CD4-positive, alpha-beta T cell treated with Interleukin-15 for 1 hour (primary cell): ENCODE data around the gene MTERF1.
"Not testable (repeated sequence)": the region's sequence is repeated elsewhere in the genome, so short reads cannot be mapped to it uniquely, and the experiment has no call there.

Experiments used
- DNase-seq: peaks from one replicate; pipeline ENCODE4 v3.0.0-alpha.2; 2020

MTERF1 gene

DNA sequence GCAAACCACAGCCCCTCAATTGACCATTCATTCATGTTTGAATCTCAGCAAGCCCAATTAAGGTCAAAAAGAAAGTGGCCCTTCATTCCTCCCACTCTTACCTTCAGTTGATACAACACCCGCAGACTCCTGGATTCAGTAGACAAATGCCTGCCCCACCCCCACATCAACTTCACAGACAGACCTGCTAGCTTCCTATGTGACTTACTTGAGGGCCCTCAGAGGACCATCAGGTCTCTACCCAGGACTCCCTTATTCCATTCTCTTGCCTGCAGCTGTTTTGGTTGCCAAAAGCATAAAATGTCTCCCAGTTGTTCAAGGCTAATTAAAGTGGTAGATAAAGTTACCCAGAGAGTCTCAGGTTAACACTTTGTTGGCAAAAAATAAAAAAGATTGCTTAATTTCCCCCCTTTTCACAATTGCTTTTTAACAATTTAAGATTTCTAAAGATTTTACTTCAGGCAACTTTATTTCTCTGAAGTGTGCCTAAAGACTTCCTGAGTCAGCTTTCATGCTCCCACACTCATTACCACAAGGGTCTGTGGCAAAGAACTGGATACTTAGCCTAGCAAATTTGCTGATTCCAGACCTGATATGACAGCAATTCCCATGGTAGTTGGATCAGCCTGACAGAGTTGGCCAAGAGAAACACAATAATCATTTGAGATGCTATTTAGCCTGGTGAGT is 3.3 kb upstream of the MTERF1 start:
- DNase-seq = no peak

DNA sequence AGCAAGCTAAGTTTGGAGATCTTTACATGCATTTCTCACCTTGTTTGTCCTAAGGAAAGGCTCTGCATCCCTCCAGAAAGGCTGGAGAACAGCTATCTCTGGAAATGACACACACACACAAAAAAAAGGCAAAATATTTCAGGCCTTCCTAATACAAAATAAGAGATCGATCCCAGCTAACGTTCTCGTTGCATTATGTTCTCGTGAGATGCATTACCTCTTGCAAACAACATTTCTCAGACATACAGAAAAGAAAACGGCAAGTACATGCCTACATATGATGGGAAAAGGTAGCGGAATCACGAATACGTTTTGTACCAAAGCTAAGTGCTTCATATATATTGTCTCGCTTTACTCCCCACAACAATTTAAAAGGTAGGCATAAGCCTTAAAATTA is 488 bp downstream of the MTERF1 start:
- no peak for DNase-seq

DNA sequence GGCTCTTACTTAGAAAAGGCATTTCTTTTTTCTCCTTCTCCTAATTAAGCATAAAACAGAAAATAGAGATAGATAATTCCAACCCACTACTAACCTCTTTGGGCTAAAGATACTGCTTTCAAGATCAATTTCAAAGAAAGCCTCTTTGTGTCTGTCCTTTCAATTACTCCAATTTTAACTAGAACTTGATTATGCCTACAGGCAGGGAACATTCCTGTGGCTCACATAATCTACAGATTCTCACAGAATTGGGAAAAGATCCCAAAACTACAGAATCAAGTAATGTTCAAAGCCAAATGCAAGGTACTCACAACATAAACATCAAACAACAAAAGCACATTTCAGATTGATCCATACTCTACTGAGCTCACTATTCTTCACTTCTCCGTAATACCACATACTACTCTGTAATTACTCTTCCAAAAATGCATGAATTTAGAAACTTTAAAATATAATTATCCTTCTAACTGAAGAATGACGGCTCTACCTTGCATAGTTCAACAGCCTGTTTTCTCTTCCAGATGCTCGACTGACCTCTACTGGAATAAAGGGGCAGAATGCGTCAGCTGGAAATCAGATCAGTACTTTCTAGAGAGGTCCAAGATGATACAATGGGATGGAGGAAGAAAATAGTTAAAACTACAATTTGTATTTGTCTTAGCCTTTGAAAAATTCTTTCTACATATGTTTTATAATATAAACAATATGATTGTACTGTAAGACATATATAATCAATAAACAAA is 3.9 kb downstream of the MTERF1 start:
- no peak for DNase-seq

DNA sequence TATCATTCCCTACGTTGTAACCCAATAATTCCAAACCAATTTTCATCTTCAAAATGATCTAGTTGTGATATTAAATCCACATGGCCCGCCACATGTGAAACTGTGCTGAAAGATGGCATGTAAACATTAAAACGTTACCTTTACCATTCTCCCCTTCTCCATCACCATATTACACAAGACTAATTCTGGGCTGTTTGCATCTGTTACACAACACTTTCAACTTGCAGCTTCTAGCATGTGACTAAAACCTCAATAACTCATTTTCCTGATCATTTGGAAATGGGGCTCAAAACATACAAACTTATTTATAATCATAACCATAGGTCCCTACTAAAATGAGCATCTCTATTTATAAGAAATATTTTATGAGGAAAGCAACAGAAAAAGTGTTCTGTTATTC is 4.7 kb downstream of the MTERF1 start:
- DNase-seq = no peak

DNA sequence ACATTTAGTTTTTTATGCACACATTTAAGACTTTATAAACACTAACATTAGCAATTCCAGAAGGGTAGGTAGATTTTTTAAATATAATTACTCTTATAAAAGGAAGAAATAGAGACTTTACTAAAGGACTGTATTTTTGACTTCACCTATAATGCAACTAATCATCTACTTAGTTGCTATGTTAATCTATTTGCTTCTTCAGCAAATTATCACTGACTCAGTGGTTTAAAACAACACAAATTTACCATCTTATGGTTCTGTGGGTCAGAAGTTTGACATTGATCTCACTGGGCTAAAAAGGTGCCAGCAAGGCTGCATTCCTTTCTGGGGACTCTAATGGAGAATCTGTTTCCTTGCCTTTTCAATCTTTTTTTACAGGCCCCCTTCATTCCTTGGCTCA is 7.6 kb downstream of the MTERF1 start:
- DNase-seq = no peak

DNA sequence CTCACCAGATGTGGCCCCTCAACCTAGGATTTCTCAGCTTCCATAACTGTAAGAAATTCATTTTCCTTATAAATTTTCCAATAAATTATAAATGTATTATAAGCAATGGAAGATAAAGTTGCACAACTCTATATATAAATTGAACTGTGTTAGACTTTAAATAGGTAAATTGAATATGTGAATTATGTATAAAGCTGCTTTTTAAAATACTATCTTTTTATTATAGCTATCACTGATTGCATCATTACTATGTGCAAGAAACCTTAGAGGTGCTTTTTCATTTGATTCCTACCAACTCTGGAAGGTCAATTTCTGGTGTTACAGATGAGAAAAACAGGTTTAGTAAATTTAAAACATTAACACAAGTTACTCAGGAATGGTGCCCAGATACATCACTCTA is 8.4 kb downstream of the MTERF1 start:
- DNase-seq = no peak

DNA sequence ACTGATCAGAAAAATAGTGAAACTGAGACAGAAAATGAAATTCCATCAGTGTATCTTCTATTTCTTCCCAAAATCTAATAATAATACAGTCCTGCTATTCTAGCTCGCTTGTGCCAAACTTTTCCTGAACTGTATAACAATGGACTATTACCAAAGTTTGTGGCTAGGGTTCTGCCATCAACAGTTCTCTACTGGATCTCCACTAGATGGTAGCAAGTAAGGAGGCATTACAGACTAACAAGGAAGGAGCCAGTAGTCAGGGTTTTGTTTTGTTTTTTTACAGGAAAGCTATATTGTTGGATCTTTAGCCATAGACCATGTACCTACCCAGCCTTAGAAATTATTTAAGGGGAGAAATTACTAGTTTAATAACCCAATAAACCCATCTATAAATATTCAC is 10.8 kb downstream of the MTERF1 start:
- DNase-seq = no peak

DNA sequence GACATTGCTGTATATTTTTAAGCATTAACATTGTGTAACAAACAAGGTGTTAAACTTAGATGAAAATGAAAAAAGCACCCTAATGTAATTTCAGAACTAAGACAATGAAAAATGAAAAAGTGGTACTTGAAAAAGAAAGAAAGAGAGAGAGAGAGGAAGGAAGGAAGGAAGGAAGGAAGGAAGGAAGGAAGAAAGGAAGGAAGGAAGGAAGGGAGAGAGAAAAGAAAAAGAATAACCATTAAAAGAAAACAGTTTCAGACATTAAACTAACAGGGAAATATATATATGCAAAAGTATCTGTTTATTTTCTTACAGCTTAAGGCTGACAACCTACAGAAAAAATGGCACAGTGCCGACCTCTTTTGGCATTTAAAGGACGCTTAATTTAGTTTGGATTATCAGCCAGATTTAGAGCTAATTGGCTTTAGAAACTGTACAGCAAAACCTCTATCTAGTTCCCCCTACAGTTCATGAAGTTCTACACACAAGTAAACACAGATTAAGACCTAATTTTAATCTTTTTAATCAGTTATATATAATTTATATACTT is 13.8 kb downstream of the MTERF1 start:
- no peak for DNase-seq

DNA sequence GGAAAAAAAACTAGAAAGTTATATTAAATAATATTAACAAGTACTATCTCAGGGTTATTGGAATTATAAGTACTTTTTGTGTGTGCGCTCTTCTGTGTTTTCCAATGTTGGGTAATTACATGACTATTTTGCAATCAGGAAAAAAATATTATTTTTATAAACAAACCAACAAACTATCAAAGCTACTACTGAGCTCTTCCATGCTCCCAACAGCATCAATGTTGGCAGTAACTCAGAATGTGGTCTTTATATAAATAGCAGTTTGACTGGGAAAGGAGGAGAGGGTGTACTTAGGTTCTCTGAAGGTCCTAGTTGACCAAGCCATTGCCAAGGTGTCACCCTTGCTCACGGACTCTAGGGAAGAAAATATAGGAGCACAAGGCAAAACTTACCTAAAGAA is 15.0 kb downstream of the MTERF1 start:
- no peak for DNase-seq

DNA sequence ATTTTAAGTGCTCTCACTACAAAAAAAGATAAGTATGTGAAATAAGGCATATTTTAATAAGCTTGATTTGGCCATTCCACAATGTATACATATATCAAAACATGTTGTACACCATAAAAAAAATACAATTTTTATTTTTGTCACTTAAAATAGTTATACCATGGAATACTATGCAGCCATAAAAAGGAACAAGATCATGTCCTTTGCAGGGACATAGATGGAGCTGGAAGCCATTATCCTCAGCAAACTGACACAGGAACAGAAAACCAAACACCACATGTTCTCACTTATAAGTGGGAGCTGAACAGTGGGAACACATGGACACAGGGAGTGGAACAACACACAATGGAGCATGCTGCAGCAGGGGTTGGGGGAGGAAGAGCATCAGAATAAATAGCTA is 15.9 kb downstream of the MTERF1 start:
- DNase-seq = not testable (repeated sequence)

DNA sequence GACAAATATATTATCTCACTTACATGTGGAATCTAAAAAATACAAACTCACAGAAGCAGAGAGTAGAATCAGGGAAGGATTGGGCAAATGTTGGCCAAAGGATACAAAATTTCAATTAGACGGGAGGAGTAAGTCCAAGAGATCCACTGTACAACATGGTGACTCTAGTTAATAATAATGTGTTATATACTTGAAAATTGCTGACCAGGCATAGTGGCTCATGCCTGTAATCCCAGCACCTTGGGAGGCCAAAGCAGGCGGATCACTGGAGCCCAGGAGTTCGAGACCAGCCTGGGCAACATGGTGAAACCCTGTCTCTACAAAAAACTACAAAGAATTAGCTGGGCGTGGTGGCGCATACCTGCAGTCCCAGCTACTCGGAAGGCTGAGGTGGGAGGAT is 16.4 kb downstream of the MTERF1 start:
- no peak for DNase-seq

DNA sequence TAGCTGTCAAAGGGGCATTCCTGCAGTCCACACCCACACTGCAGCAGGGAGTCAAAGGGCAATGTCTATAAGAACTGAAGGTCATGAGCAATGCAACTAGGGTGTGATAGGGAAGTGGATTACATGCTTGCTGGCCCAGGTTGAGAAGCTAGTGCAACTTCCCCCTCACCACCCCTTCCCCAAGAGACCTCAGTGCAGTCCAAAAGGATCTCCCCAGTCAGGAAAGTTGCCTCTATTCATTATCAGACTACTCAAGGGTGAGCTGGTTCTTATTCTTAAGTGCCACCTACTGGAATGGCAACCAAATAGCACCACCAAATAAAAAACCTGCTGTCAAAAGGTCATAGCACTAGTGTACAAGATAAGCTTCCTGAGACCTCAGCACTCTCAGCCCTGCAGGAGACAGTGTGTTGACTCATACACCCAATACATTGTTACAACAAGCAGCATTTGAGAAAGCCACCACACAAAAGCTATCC is 28.2 kb downstream of the MTERF1 start:
- DNase-seq = no peak

DNA sequence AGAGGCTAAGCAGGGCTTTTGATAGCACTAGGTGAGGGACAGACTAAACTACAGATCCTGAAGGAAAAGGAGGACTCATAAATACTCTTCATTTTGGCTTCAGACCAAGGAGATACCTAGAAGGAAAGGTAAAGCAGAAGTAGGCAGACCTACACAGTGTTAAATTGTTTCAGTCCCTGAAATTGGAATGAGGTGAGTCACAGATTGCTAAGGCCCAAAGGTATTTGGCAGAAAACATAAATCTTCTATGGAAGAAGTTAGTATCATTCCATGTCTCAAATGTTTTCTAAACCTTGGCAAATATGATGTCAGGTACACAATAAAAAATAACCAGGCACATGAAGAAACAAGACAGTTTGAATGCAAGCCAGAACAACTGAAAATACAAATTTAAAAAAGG is 30.0 kb downstream of the MTERF1 start:
- DNase-seq = no peak

DNA sequence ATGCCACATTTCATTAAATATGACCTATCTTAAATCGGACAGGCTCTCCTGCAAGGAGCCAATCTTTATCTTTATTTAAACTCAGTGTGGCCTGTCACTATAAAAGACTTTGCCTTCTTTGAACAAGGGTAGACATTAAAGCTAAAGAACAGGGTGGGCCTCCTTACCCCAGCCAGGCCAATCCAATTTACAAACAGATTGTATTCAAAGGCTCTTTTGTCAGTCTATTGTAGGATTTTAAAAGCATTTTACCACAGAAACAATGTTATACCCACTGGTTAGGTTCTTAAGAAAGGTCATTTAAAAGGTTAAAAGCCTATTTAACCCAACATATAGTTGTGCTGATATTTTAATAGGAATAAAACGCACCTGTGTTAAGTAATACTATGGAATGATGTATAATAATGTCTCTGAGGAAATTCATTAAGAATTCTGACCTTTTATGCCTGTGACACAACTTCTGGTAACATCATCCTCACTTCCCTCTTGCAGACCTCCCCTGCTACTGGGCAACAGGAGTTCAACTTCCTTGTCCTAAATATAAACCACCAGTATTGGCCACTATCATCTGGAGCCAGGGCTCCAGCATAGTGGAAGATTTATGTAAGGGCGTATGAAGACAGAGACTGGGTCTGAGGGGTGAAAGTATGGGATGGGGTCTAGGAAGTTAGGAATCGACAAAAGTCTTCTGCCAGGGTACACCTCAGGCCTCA is 32.5 kb downstream of the MTERF1 start:
- DNase-seq = no peak

DNA sequence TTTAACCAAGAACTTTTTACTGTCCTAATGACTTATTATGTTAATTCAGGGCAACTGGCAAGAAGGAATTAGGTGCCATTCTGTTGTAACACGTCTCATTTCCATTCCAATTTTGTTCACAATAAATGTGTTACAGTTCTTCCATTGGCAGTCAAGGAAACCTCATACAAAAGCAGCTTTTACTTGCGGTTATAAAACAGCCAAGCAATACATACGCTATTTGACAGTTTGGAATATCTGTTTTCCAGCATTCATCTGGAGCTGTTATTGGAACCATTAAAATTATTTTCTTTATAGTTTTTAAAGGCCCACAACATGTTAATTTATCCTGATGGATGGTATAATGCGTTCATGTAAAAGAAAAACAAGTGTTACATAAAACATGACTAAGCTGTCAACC is 33.3 kb downstream of the MTERF1 start:
- DNase-seq = no peak

DNA sequence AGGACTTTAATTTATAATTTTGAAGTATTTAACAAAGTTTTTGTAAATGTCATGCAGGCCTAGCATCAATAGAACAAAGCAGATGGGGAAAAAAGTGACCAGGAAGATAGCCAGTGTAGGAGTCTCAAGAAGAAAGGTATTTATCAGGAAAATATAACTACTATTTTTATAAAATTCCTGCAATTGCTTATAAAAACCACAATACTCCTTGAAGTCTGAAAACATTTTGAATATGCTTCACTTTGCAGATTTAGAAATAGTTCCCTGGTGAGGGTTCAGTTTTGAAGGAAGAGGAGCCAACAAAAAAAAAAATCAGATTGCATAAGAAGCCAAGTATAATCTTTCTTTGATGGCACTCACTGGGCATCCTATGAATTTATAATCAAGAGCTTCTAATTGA is 34.1 kb downstream of the MTERF1 start:
- DNase-seq = no peak

DNA sequence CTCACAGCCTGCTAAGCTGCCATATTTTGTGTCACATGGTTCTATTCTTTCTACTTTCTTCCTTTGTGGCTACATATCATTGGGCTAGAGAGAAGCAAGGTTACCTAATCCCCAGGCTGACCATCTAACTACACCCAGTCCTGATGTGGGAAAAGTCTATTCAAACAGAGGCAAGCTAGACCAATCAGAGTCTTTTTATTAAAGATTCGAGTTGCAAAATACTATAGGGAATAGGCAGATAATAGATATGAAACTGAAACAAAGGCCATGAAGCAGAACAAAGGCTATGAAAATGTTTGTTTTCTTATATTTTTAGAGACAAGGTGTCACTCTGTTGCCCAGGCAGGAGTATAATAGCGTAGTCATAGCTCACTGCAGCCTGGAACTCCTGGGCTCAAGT is 36.7 kb downstream of the MTERF1 start:
- DNase-seq = no peak

DNA sequence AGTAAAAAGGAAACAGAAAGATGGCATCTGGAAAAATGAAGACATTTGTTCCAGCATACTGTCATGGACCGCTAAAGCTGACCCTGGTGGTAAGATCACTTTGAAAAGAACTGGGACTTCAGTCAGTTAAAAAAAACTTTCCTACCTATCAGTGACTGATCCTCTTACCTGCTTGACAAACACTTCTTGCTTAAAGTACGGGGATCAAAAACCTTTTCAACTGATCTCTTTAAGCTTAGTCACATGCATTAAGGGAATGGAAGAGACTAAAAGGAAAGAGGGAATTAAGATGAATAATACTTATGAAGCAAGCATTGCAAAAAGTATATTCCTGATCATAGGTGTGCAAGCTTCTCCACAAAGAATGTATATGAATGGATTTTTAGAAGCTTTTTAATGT is 42.1 kb downstream of the MTERF1 start:
- DNase-seq = no peak

DNA sequence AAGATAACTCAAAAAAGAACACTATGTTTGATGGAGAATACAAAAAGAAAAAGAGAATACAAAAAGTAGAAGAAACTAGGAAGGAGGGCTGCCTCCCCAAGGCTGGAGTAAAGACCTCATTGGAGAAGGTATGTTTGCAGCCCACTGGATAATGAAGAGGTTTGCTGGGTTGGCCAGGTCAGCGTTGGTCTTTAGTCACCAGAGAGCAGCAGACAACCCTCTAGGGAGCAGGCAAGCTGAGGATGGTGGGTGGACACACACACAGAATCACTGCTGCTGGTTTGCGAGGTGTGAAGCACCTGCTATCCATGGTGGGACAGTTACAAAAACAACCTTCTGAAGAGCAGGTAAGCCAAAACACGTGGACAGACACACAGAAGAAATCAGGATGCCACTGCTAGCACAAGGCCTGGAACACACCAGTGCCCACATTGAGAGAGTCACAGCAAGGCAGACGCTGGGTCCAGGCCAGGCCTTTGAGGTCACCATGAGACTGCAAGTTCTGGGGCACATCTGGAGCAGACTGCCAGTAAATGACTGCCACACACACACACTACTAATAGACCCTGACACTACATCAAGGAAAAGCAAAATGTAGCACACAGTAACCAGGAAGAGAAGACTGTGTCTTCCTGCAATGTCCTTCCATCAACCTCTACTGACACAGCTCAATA is 43.0 kb downstream of the MTERF1 start:
- no peak for DNase-seq

DNA sequence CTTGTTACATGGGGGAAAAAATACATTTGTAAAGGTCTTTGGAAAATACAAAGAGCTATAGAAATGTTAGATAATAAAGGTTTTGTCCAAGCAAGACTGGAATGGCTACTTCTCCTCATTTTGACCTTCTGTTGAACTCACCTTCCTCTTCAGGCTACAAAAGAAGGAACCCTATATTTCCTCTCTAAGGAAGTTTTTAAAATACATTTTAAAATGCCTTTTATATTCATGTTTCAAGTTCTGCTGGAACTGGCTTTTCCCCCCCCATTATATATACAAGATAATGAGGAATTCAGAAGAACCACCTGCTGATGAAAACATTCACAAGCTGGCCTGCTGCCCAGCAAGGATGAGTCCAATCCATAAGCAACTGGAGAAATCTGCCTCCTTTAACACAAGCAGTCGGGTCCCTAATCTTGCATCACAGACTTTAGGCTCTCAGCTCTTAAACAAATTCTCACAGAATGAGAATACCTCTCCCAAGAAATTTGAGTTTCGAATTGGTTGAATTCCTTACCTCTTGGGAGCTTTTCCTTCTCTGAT is 44.6 kb downstream of the MTERF1 start:
- no peak for DNase-seq

DNA sequence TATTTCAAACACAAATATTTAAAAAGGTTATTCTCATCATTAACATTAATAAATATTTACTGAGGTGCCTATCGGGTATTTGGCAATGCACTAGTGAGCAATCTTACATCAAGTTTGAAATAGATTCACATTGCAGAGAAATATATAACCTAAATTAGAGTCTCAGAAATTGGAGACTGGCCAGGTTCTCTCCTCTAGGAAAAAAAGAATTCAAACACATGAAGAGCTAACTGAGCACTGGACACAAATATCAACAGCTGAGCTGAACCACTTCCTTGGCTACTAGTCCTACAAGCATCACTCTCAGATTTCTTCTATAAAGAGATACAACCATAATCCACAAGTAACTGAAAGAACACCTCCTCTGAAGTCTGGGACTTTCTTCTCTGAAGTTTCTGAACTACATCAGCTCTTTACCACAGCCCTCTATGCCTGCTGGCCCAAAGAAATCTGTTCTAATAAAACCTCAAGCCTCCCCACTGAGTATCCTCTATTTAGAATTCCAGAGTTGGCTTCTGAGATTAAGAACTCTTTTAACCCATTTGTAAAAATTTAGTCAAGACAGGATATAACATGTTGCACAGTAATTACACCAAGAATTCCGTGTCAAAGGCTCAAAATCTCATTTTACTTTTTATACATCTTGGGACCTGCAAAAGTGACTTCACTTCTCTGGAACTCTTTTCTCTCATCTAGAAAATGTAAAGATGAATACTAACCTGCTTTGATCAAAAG is 45.2 kb downstream of the MTERF1 start:
- DNase-seq = no peak

DNA sequence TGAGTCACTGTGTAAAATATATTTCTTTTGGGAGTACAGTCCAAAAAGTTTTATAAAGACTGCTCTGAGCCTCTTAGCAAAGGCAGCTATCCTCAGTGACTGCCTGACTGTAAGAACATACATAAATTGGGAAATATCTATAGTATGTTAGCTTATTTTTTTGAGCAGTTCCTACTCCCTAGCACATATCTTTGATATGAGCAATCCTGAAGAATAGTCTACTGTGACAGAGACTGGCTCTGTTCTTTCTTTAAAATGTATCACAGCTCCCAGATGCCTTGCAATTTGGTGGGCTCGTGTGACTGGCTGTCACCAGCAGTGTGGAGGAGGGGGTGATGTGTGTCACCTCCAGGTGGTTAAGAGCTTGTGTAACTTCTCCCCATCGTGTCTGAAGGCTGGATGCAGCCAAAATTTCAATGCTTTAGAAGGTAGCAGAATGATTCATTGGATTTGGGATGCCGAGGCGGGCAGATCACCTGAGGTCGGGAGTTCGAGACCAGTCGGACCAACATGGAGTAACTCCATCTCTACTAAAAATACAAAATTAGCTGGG is 47.9 kb downstream of the MTERF1 start:
- DNase-seq = no peak
